ENCODE measurements around the gene PIEZO2. TPM values are rescaled to one million over a fixed set of nuclear protein-coding genes. Genes with fewer than 3 reads are reported as not detected.

Gene PIEZO2
- polyA plus RNA-seq, 1 donor (not counting 4 experiments of a cell fraction or from before 2014, with no cell fraction given): not detected

GRCh38 chr18:11019295-11020105 lies 129.9 kb downstream of the PIEZO2 start:
- DNase-seq (ENCODE audit: low read depth, low spot score) (no peak), FAIRE-seq (no peak)
- H4K20me1 ChIP-seq (ENCODE audit: control insufficient read depth, extremely low read depth, insufficient read depth, low read length): no peaks in the 10 kb centered on the region
- H3K9me3 ChIP-seq (ENCODE audit: control insufficient read depth, low read depth, low read length): no peaks in the 10 kb centered on the region
- dilution Hi-C loops (cut with MboI; ENCODE audit: extremely low pct_ligation_motif_present, low sequenced_read_pairs): no loop called here
- no peak overlapping the region for H3K27ac ChIP-seq (ENCODE audit: control insufficient read depth, insufficient read depth, low read length)
- H3K4me3 ChIP-seq (ENCODE audit: control insufficient read depth in 2 of 3, extremely low read depth in 1 of 3, insufficient read depth in 2 of 3, low read depth in 1 of 3, low read length in 3 of 3): no peak overlapping the region
- H3K9ac ChIP-seq (ENCODE audit: control insufficient read depth, extremely low read depth, insufficient read depth, low read length): no peak overlapping the region
- H3K4me2 ChIP-seq (ENCODE audit: control insufficient read depth, extremely low read depth, insufficient read depth, low read depth, low read length): no peak overlapping the region
- no peak overlapping the region for H2AFZ ChIP-seq (ENCODE audit: control insufficient read depth, low read length)
- H3K27me3 ChIP-seq (ENCODE audit: control insufficient read depth, extremely low read depth, insufficient read depth, low read length): no peaks in the 10 kb centered on the region
- H3K9me1 ChIP-seq (ENCODE audit: control insufficient read depth, extremely low read depth, insufficient read depth, low read length): no peaks in the 10 kb centered on the region
- TF ChIP-seq CTCF (optimal IDR thresholded peaks at IDR 0.05 in 1 of 3, IDR thresholded peaks at IDR 0.05 in 1 of 3, conservative IDR thresholded peaks at IDR 0.05 in 1 of 3; ENCODE audit: extremely low read depth in 1 of 3, insufficient read depth in 2 of 3, low read length in 3 of 3) (no peak), EZH2 (IDR thresholded peaks at IDR 0.05; ENCODE audit: low read length) (no peak)
- no peaks in the 10 kb centered on the region for H3K4me1 ChIP-seq (ENCODE audit: control insufficient read depth, extremely low read depth, insufficient read depth, low read length)
- H3K36me3 ChIP-seq (ENCODE audit: control insufficient read depth in 2 of 2, extremely low read depth in 1 of 2, insufficient read depth in 2 of 2, low read length in 2 of 2): no peaks in the 10 kb centered on the region
- H3K79me2 ChIP-seq (ENCODE audit: control insufficient read depth, insufficient read depth, low read length): no peaks in the 10 kb centered on the region

DNA sequence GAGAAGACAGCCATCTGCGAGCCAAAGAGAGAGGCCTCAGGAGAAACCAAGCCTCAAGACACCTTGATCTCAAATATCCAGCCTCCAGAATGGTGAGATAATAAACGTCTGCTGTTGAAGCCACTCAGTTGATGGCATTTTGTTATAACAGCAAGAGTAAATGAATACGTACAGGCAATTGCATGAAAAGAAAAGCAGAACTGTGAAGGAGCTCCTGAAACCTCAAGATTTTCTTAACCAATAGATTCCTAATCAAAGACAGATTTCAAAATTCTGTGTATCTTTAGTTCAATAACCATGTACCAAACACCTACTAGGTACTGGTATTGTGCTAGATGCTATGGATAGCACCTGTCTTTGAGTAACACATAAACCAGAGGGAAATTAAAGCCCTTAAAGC lies 139.5 kb downstream of the PIEZO2 start:
- TF ChIP-seq EZH2 (IDR thresholded peaks at IDR 0.05; ENCODE audit: low read length) (no peak), CTCF (optimal IDR thresholded peaks at IDR 0.05 in 1 of 3, IDR thresholded peaks at IDR 0.05 in 1 of 3, conservative IDR thresholded peaks at IDR 0.05 in 1 of 3; ENCODE audit: extremely low read depth in 1 of 3, insufficient read depth in 2 of 3, low read length in 3 of 3) (no peak)
- no peaks in the 10 kb centered on the region for H3K36me3 ChIP-seq (ENCODE audit: control insufficient read depth in 2 of 2, extremely low read depth in 1 of 2, insufficient read depth in 2 of 2, low read length in 2 of 2)
- H4K20me1 ChIP-seq (ENCODE audit: control insufficient read depth, extremely low read depth, insufficient read depth, low read length): no peaks in the 10 kb centered on the region
- H3K9ac ChIP-seq (ENCODE audit: control insufficient read depth, extremely low read depth, insufficient read depth, low read length): no peak overlapping the region
- no peaks in the 10 kb centered on the region for H3K27me3 ChIP-seq (ENCODE audit: control insufficient read depth, extremely low read depth, insufficient read depth, low read length)
- no peak for FAIRE-seq
- DNase-seq (ENCODE audit: low read depth, low spot score): no peak
- H3K4me2 ChIP-seq (ENCODE audit: control insufficient read depth, extremely low read depth, insufficient read depth, low read depth, low read length): no peak overlapping the region
- peaks cover 3% of the 10 kb centered on the region for H3K4me1 ChIP-seq (ENCODE audit: control insufficient read depth, extremely low read depth, insufficient read depth, low read length)
- H3K79me2 ChIP-seq (ENCODE audit: control insufficient read depth, insufficient read depth, low read length): no peaks in the 10 kb centered on the region
- no peak overlapping the region for H2AFZ ChIP-seq (ENCODE audit: control insufficient read depth, low read length)
- no peaks in the 10 kb centered on the region for H3K9me3 ChIP-seq (ENCODE audit: control insufficient read depth, low read depth, low read length)
- dilution Hi-C loops (cut with MboI; ENCODE audit: extremely low pct_ligation_motif_present, low sequenced_read_pairs): no loop called here
- no peak overlapping the region for H3K4me3 ChIP-seq (ENCODE audit: control insufficient read depth in 2 of 3, extremely low read depth in 1 of 3, insufficient read depth in 2 of 3, low read depth in 1 of 3, low read length in 3 of 3)
- no peak overlapping the region for H3K27ac ChIP-seq (ENCODE audit: control insufficient read depth, insufficient read depth, low read length)
- H3K9me1 ChIP-seq (ENCODE audit: control insufficient read depth, extremely low read depth, insufficient read depth, low read length): no peaks in the 10 kb centered on the region

All from keratinocyte (primary cell).